ENCODE results near the gene TMEM179.
"Not testable (repeated sequence)": the region's sequence is repeated elsewhere in the genome, so short reads cannot be mapped to it uniquely, and the experiment has no call there.

TMEM179 gene

DNA sequence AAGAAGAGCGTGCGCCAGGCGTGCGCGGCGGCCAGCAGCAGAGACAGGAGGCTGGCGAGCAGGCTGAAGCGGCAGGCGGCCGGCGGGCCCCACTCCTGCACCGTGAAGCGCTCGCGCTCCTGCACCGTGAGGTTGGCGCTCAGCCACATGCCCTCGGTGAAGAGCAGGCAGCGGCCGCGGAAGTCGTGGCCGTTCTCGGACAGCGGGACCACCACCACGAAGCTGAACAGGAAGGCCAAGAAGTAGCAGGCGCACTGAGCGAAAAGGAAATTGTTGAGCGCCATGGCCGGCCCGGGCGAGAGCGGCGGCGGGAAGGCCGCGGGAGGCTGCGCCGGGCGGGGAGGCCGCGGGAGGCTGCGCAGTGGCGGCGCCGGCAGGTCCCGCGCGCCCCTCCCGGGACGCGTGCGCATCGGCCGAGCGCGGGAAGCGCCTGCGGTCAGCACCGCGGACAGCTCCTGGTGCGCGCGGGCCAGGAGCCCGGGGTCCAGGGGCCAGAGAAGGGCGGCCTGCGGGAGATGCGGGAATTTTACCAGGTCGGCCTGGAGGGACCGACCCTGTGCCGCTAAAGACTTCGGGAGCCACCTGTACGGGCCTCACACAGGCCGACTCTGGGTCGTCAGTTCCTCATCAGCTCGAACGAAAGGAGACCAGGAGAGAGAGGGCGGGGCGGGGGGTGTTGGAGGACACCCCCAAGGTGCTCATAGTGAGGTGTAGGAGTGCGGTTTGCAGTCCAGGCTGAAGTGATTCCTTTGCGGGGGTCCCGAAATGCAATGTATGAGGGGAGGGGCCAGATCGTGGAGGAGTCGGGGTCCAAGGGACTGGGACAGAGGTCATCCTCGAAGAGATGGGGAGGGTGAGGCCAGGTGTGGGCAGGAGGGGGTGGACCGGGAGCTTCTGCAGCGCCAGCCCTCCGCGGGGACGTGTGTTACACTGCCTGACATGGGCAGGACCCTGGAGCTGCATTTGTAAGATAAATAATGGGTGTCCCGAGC lies at the start of gene TMEM179:
TSS of gene TMEM179 (minus strand) at position 315 of the 992 bp plus-strand sequence. CDS start at position 284, 31 bp downstream.
- TF ChIP-seq, protein P1, sequence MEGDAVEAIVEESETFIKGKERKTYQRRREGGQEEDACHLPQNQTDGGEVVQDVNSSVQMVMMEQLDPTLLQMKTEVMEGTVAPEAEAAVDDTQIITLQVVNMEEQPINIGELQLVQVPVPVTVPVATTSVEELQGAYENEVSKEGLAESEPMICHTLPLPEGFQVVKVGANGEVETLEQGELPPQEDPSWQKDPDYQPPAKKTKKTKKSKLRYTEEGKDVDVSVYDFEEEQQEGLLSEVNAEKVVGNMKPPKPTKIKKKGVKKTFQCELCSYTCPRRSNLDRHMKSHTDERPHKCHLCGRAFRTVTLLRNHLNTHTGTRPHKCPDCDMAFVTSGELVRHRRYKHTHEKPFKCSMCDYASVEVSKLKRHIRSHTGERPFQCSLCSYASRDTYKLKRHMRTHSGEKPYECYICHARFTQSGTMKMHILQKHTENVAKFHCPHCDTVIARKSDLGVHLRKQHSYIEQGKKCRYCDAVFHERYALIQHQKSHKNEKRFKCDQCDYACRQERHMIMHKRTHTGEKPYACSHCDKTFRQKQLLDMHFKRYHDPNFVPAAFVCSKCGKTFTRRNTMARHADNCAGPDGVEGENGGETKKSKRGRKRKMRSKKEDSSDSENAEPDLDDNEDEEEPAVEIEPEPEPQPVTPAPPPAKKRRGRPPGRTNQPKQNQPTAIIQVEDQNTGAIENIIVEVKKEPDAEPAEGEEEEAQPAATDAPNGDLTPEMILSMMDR (IDR thresholded peaks at IDR 0.05; ENCODE audit: control insufficient read depth, insufficient read depth, low read depth, low read length, missing control alignments), result no peak
- H3K4me3 ChIP-seq (ENCODE audit: control insufficient read depth, low read depth, low read length), result no peak within 1 kb of the TSS
- no peak for DNase-seq (ENCODE audit: low read depth)

GRCh38 chr14:104654119-104654518 lies 49.5 kb upstream of the TMEM179 start:
- DNase-seq (ENCODE audit: low read depth), result no peak
- TF ChIP-seq, protein P1 (IDR thresholded peaks at IDR 0.05; ENCODE audit: control insufficient read depth, insufficient read depth, low read depth, low read length, missing control alignments), result no peak
- H3K4me3 ChIP-seq (ENCODE audit: control insufficient read depth, low read depth, low read length), result no peak overlapping the region

DNA sequence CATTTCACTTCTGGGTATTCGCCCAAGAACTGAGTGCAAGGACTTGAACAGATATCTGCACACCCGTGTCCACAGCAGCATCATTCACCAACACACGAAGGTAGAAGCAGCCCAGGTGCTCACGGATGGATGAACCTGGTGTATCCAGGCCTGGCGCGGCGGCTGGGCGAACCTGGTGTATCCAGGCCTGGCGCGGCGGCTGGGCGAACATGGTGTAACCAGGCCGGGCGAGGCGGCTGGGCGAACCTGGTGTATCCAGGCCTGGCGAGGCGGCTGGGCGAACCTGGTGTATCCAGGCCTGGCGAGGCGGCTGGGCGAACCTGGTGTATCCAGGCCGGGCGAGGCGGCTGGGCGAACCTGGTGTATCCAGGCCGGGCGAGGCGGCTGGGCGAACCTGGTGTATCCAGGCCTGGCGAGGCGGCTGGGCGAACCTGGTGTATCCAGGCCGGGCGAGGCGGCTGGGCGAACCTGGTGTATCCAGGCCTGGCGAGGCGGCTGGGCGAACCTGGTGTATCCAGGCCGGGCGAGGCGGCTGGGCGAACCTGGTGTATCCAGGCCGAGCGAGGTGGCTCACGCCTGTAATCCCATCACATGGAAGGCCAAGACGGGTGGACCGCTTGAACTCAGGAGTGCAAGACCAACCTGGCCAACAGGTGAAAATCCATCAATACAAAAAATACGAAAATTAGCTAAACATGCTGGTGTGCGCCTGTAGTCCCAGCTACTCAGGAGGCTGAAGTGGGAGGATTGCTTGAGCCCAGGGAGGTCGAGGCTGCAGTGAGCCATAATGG lies 48.8 kb upstream of the TMEM179 start:
- not testable (repeated sequence) for DNase-seq (ENCODE audit: low read depth); H3K4me3 ChIP-seq (ENCODE audit: control insufficient read depth, low read depth, low read length)

DNA sequence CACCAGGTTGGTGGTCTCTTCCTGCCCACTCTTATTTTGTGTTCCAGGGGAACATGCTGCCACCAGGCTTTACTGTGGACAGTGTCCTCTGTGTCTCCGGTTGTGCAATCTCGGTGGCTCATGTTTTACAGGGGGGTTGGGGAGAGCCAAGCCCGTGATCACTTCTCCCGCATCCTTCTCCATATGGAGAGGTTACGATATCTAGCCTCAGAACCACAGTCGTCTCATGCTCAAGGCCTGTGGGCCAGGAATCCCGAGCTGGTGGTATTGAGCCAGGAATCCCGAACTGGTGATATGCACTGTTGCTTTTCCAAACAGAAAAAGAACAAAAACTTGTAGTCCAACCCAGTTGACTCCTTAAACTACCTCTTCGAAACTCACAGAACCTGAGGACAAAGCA lies 47.8 kb upstream of the TMEM179 start:
- TF ChIP-seq, protein P1 (IDR thresholded peaks at IDR 0.05; ENCODE audit: control insufficient read depth, insufficient read depth, low read depth, low read length, missing control alignments), result no peak
- no peak for DNase-seq (ENCODE audit: low read depth)

GRCh38 chr14:104651876-104652260 lies 47.3 kb upstream of the TMEM179 start:
- TF ChIP-seq, protein P1 (IDR thresholded peaks at IDR 0.05; ENCODE audit: control insufficient read depth, insufficient read depth, low read depth, low read length, missing control alignments), result no peak
- no peak for DNase-seq (ENCODE audit: low read depth)
- no peak overlapping the region for H3K4me3 ChIP-seq (ENCODE audit: control insufficient read depth, low read depth, low read length)

More for the DNA sequence above, 47.8 kb upstream of the TMEM179 start:
- H3K4me3 ChIP-seq (ENCODE audit: control insufficient read depth, low read depth, low read length), result no peak overlapping the region

- TF ChIP-seq, protein P1 (IDR thresholded peaks at IDR 0.05; ENCODE audit: control insufficient read depth, insufficient read depth, low read depth, low read length, missing control alignments), result no peak
- DNase-seq (ENCODE audit: low read depth), result no peak
- H3K4me3 ChIP-seq (ENCODE audit: control insufficient read depth, low read depth, low read length), result no peak overlapping the region
These were observed 46.7 kb upstream of the TMEM179 start for GRCh38 chr14:104650981-104651875.

Data from AG09309 (cell line).